ENCODE results near the gene FHOD3. TPM values are rescaled to one million over a fixed set of nuclear protein-coding genes. Genes with fewer than 3 reads are reported as not detected.

Gene FHOD3
- total RNA-seq, 1 donor = 3.0 TPM

DNA sequence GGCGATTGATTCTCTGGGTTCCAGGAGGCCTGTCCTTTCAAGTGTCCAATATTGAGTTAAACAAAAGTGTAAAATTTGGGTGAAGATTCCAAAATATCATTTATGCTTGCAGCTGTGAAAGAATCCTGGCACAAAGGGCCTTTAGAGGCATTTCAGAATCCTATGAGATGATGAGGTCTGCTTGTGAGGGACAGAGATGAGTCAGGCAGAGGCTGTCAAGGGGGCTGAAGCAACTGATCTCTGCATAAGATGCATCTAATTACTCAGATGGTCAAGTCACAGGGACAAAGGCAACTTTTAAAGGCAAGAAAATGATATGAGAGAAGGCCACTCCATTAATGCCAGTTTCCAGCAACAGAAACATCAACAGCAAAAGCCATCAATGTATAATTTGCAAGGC, 78.8 kb downstream of the FHOD3 start:
- no peak overlapping the region for H3K4me3 ChIP-seq (ENCODE audit: low read depth, low read length)
- TF ChIP-seq, protein P1, sequence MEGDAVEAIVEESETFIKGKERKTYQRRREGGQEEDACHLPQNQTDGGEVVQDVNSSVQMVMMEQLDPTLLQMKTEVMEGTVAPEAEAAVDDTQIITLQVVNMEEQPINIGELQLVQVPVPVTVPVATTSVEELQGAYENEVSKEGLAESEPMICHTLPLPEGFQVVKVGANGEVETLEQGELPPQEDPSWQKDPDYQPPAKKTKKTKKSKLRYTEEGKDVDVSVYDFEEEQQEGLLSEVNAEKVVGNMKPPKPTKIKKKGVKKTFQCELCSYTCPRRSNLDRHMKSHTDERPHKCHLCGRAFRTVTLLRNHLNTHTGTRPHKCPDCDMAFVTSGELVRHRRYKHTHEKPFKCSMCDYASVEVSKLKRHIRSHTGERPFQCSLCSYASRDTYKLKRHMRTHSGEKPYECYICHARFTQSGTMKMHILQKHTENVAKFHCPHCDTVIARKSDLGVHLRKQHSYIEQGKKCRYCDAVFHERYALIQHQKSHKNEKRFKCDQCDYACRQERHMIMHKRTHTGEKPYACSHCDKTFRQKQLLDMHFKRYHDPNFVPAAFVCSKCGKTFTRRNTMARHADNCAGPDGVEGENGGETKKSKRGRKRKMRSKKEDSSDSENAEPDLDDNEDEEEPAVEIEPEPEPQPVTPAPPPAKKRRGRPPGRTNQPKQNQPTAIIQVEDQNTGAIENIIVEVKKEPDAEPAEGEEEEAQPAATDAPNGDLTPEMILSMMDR (IDR thresholded peaks at IDR 0.05; ENCODE audit: insufficient read depth, low read length) = no peak
- no peak for DNase-seq (ENCODE audit: low read depth)

DNA sequence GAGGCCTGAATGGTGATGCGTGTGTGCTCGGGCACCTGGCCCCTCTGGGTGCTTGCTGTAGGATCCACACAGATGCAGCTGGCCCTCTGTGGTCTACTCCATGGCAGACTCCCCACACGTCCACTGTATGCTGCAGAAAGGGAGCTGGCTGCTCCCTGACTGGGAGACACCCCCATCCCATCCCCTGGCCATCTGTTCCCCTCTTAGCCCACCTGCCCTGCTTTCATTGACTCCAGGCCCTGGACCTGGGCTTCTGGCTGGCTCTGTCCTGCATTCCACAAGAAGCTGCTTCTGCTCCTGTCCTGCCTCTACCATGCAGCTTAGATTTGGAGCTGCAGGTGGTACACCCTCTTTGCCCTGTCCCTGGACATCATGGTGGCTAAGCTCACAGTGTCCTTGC, 80.1 kb downstream of the FHOD3 start:
- H3K4me3 ChIP-seq (ENCODE audit: low read depth, low read length) = no peak overlapping the region
- TF ChIP-seq, protein P1 (IDR thresholded peaks at IDR 0.05; ENCODE audit: insufficient read depth, low read length) = no peak
- DNase-seq (ENCODE audit: low read depth) = no peak

DNA sequence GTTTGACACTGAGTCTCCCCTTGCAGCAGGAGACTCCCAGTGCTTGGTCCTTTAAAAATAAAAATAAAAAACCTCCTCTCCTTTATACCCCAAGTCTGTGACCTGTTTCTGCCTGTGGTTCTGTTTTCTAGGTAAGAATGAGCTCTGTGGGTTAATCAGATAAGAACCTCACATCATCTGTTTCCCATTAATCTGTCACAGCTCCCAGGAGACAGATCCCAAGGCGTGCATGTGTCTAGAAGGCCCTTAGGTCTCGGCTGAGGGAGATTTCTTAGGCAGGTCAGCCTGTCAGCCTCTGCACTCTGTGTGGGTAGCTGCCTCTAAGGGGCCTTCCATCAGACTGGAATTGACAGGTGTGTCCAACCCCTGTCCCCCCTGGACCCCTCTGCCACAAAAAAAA, 80.7 kb downstream of the FHOD3 start:
- TF ChIP-seq, protein P1 (IDR thresholded peaks at IDR 0.05; ENCODE audit: insufficient read depth, low read length) = no peak
- no peak for DNase-seq (ENCODE audit: low read depth)
- no peak overlapping the region for H3K4me3 ChIP-seq (ENCODE audit: low read depth, low read length)

DNA sequence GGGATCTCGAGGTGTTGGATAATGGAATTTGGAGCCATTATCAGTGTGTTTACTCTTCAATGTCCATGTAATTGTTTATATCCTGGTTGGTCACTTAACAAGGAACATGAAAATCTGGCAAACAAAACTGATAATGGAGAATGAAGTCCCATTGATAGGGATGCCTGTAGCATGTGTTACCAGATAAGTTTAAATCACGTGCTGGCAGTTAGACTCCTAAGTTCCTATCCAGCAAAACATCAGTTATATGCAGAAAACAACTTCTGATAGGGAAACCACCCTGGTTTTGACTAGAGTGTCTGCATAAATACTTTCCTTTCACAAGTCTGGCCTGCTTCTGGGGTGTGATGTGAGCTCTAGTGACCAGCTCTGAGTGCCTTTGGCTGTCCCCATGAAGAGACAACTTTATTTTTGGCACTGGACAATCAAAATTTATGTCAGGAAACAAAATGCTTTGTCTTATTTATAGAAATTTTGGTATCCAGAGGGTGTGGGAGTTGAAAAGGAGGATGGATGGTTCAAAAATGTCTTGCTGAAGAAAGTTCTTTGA, 82.0 kb downstream of the FHOD3 start:
- H3K4me3 ChIP-seq (ENCODE audit: low read depth, low read length) = no peak overlapping the region
- no peak for DNase-seq (ENCODE audit: low read depth)
- TF ChIP-seq, protein P1 (IDR thresholded peaks at IDR 0.05; ENCODE audit: insufficient read depth, low read length) = no peak

DNA sequence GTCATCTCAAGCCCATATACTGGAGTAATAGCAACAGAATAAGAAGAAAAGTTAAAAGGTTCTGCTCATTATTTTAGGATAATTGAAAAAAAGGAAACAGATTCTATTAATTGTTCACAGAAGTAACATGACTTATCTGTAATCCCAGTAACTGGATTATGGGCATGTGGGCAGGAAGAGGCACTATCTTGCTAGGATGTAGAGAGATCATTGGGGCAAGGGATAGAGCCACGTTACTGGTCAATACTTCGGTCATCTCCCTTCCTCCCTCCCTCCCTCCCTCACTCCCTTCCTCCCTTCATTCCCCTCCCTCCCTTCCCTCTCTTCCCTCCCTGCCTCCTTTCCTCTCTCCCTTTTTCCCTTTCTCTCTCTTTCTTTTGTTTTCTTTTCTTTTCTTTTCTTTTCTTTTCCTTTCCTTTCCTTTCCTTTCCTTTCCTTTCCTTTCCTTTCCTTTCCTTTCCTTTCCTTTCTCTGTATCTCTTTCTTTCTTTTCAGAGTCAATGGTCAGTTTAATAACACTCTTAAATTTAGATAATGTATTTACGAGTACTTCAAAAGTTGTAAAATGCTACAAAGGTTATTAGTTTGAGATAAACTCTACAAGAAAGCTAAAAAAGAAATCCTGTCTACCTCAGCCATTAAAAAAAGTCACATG, 82.8 kb downstream of the FHOD3 start:
- TF ChIP-seq, protein P1 (IDR thresholded peaks at IDR 0.05; ENCODE audit: insufficient read depth, low read length) = no peak
- no peak overlapping the region for H3K4me3 ChIP-seq (ENCODE audit: low read depth, low read length)
- DNase-seq (ENCODE audit: low read depth) = no peak

DNA sequence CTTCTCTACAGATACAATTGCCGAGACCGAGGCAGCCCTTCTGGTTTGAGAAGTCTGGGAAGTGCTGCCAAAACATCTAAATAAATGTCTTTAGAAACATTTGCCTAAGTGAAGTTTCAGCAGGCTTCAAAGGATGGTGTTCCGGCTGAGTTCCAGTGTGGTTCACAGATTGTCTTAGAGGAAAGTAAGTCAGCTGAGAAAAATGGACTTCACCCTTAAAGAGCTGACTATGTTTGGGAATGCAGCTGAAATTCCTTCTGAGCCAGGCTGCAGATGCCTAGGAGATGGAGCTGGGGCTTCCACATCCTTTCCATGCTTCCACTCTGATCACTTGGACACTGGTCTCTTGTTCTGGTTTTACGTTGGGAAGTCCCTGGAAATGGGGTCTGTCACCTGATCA, 83.6 kb downstream of the FHOD3 start:
- H3K4me3 ChIP-seq (ENCODE audit: low read depth, low read length) = no peak overlapping the region
- TF ChIP-seq, protein P1 (IDR thresholded peaks at IDR 0.05; ENCODE audit: insufficient read depth, low read length) = no peak
- no peak for DNase-seq (ENCODE audit: low read depth)

DNA sequence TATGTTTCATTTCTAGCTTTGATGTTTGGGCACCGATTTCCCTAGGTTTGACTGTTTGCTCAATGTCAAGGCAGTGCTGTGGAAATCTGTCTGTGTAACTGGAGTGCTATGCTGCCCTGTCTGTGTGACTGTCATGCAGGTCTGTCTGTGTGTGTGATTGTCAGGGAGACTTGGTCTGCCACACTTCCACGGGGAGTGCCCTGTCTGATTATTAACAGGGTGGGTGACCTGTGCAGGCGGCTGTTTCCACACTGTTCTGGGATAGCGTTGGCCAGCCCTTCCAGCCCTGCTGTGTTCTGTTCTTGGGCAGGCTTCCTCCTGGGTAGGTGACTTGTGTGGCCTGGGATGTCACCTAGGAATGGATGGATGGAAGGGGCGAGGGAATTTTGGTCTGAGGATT, 85.3 kb downstream of the FHOD3 start:
- TF ChIP-seq, protein P1 (IDR thresholded peaks at IDR 0.05; ENCODE audit: insufficient read depth, low read length) = no peak
- H3K4me3 ChIP-seq (ENCODE audit: low read depth, low read length) = no peak overlapping the region
- no peak for DNase-seq (ENCODE audit: low read depth)
